HG03457 (cell line): ENCODE measurements around the gene GPC6.

Experiments
- ATAC-seq: cut with Tn5 transposase; IDR thresholded peaks from one replicate; pipeline ENCODE4 v1.9.1; 2021; ENCODE audit warnings: moderate number of reproducible peaks; ENCODE audit not compliant: unreplicated experiment

The GPC6 gene

DNA sequence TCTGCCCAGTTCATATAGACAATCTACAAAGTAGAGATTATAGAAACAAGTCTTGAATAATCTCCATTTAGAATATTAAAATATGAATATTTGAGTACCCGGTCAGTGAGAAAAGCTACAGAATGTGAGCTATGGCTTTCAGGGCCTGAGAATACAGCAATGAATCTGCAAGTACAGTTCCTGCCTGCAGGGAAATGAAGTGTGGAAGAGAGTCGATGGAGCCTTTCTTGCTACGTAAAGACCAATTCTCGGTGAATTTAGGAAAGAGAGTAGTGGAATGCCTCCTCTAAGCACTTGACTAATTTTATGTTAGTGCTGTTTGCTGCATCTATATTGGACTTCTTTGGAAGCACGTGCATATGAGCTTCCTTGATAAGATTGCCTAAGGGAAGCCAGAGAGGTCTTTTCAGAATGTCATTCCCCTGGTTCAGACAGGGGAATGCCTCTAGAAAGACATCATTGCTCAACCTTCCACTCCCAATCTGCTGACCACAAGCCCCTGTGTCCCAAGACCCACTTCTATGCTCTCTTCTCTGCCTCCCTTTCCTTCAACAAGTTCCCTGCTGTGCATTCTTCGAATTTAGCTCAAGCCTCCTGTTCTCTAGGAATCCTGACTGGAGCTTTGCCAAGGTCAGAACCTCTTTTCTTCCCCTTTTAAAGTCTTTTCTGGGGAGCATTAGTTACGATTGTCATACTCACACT lies 41.9 kb downstream of the GPC6 start:
- ATAC-seq = no peak

DNA sequence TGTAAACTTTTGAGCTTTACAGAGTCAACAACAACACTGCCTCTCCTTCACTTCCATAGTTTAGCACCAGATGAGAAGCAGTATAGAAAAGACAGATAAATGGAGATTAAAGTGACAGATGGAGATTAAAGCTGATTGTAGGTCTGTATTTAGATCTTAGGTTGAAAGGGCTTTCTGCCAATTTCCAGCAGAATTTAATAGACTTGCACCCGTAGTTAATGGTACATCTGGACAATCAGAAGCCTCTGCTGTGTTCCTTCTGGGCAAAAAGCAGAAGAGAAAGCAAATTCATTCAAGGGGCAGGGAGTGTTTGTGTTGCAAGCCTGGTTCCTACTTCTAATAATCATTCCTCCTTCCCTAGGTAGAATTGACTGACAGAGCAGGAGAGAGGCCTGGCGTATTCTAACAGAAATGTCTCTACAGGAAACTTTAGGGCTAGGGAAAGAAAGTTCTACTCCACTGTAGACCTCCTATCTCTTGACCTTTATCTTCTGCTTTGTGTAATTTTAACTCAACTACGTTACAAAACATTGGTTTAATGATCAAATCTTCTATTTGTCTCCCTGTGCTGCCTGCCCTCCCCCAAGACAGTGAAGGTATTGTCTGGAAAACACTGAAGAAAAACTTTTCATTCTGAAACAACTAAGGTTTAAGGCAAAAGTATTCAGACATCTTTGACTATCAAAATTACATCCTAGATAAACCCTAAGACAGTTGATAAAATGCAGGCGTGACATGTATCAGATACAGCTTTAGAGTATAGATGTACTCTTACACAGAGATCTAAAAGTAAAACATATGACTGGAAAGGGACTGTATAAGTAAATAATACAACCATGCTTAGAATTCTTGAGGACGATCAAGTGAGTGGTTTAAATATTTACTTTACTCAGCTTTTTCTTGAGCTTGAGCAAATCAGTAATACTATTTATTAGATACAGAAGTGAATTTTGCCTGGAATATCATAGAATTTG lies 44.4 kb downstream of the GPC6 start:
- no peak for ATAC-seq

DNA sequence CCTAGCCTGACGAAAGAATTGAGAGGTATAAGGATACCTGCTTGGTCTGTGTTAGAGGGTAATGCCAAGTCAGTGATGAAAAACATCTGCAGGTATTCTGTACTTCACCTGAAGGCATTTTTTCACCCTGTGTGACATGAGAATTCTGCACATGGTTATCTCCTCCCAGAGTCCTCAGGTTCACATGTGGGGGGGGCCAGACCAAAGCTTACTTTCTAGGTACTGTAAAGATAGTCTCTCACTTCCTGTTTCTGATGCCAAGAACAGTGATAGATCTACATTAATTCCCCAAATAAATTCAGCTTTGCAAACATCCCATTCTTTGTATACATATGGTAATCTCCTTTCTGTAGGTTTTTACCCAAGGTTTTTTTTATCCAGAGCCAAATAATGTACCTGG lies 53.4 kb downstream of the GPC6 start:
- no peak for ATAC-seq

DNA sequence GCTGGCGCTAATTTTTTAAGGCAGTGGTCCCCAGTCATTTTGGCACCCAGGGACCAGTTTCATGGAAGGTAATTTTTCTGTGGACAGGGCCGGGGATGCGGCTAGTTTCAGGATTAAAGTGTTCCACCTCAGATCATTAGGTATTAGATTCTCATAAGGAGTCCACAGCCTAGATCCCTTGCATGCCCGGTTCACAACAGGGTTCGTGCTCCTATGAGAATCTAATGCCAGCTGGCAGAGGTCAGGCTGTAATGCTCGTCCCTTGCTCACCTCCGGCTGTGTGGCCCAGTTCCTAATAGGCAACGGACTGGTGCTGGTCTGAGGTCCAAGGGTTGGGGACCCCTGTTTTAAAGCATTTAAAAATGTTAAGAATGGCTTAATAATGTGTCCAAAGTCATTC lies 54.1 kb downstream of the GPC6 start:
- no peak for ATAC-seq

DNA sequence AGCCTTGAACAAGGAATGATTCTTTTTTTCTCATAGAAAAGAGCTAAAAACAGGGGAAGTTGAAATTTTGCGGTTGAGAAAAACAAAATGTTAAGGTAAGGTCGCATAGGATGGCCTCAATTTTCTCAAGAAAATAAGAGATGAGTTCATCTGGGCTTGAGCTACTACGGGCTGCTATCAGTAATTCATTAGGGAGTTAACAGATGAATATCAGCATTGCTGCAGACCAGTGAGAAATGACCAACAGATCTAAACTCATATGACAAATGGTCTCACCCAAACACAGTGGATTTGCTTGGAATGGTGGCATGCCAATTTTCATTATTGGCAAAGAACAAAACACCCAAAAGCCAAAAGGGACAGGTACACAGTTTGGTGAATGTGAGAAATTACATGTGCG lies 56.6 kb downstream of the GPC6 start:
- no peak for ATAC-seq

DNA sequence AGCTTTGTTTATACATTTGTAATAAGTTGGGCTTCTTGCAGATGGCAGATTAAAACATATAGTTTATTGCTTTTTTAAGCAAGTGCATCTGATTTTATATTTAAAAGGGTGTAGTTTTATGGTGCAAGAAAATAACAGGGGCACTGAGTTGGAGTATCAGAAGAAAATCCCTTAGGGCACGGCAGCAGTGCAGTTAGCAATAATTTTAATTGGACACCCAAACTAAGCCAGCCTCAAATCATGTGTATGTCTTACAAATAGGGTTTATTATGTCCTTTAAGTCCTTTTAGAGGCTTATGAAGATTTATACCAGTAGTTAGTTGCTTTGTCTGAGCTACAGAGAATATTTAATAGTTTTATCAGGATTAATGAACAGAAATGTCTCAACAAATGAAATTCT lies 57.5 kb downstream of the GPC6 start:
- no peak for ATAC-seq

DNA sequence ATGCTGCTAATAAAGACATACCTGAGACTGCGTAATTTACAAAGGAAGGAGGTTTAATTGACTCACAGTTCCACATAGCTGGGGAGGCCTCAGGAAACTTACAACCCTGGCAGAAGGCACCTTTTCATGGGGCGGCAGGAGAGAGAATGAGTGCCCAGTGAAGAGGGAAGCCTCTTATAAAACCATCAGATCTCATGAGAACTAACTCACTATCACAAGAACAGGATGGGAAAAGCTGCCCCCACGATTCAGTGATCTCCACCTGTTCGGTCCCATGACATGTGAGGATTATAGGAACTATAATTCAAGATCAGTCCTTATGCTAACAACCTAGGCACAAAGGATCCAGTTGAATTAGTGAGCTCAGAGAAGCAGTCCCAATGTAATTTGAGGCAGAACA lies 59.4 kb downstream of the GPC6 start:
- no peak for ATAC-seq

DNA sequence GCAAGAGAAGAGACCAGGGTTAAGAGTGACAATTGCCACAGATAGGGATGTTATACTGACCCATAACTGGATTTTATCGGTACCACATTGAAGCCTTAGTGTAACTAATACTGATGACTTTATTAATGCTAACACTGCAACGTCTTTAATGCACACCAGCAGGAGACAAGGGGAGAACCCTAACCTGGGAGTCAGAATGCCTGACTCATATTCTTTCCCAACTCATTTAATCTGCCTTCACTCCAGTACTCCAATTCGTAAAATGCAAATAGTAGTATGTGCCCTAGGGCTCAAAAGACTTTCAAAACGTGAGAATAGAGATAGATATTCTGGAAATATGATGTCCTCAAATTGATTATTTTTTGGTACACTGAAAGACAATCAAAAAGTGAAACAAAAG lies 62.4 kb downstream of the GPC6 start:
- no peak for ATAC-seq

DNA sequence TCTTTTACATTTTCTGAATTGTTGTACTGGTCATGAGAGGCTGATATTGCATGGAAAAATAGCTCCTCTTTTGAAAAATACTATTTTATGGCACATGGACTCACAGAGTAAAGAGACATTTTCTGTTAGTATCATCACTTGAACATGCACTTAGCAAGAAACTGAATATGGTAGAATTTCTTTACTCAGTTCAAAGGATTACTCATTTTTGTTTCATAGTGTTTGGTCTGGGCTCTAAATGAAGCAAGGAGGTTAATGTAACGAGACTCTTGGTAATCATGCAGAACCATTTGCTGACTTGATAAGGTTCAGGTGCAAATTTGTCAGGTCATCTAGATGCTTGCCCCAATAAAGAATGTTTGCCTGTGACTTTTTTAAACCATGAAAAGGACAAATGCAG lies 63.2 kb downstream of the GPC6 start:
- ATAC-seq = no peak

DNA sequence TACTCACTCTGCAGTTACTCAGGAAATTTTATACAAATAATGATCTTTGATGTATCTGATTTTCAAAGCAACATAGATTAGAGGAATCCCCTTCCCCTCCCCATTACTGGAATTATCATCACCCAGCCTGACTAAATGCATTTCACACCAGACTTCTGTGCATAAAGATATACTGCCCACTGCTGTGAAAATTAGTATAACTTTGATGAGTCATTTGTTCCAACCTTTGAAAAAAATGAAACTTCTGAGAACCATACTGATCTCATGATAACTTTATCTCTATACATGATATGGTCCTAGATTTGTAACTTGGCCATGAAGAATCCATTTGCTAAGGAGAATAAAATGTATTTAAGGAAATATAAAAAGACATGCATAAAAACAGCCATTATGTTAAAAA lies 63.9 kb downstream of the GPC6 start:
- no peak for ATAC-seq

DNA sequence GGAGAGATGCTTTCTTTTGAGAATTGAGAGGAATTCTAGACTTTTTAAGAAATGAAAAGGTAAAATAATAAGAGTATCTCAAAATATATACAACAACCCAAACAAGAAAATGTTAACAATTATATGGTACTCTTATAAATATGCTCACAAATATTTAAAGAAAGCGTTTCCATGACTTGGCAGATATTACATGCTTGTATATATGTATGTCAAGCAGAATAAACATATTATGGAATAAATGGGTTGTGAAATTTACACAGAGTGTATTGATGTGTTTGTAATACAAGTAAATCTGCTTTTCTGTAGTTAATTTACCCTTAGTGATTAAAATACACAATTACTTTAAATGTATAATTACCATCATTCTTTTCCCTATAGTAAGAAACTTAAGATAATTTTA lies 65.8 kb downstream of the GPC6 start:
- no peak for ATAC-seq

DNA sequence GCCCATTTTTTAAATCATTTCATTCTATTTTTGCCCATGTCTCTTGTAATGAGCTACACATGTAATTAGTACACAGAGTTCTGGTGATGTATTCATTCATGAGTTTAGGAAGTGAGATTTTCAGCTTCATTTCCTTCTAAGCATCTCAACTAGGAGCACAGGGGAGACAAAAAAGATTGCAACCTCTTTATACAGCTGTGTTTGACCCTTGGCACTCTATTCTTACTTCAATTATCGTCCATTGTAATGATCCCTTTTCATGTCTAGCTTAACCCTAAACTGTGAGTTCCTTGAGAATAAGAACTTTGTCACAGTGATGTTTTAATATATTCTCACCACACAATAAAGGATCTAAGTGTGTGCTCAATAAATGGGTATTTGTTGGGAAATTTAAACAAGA lies 67.1 kb downstream of the GPC6 start:
- no peak for ATAC-seq

DNA sequence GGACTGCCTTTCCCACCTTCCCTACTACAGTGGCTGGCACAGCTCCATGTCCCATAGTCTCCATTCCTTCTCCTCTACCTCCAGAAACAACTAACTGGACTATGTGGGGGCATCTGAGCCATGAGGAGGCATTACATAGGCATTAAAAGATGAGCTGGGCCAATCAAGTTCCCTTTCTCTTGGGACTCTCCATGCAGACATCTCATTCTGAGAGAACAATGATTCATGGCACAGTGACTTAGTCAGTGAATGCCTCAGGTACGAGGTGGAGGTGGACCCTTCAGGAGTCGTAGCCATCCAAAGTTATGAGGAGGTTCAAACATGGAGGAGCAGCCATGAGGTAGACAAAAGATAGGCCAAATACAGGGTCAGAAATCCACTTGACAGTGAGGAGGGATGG lies 70.0 kb downstream of the GPC6 start:
- no peak for ATAC-seq

DNA sequence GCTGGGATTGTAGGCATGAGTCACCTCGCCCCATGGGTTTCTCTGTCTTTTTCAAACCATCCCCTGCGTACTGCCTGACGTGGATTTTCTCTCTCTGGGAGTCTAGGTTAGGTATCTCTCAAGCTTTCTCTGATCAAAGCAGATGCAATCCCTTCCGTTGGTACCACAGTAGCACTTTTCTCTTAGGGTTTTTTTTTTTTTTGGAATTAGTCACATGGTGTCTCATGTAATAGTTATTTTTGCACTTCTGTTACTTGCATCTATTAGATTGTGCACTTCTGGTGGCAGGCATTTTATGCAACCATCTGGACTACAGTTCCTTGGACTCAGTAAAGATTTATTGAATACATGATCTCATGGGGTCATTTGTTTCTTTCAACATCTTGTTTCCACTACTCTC lies 72.1 kb downstream of the GPC6 start:
- ATAC-seq = no peak

DNA sequence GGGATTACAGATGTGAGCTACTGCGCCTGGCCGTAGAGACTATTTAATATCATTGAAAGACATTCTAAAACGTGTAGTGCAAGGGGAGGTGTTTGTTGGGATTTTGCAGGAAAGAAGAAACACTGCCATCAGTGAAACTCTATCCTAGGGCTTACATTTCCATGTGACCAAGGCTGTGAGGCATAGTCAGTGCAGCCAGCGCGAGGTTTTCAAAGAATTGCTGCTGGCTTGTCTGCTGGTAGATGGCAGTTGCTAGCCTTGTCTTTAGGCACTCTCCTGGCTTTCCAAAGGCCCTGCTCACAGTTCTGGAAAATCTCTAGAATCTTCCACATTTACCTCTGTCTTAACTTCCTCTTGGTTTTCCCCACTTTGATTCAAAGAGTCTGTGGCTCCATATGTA lies 77.5 kb downstream of the GPC6 start:
- ATAC-seq = no peak

DNA sequence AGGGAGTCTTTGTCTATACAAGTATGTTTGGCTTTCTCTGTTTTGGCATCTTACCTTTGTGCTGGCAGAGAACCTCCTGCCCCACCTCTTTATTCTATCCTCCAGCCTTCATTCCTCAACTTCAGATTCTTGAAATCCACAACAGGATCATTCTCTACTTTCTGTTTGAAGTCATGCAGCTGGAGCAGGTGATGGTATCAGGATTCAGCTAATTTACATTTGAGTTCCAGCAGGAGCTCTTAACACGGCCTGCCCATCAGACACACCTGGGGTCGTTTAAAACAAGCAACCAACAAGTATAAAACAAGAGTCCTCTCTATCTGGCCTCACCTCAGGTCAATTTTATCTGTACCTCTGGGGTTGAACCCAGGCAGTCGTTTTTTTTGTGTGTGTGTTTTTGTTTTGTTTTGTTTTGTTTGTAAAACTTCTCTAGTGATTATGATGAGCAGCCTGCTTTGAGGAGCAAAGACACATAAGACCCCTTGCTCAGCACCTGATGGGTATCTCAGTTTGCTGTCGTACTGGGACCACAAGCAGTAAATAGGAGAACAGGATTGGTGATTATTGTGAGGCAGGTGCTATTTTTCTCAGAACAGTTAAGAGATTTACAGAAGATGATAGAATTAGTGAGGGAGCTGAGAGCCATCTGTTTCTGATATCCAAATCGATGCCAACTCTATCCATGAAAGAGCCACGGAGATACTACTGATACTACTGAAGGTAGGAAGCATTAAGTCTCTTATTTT lies 78.4 kb downstream of the GPC6 start:
- no peak for ATAC-seq

DNA sequence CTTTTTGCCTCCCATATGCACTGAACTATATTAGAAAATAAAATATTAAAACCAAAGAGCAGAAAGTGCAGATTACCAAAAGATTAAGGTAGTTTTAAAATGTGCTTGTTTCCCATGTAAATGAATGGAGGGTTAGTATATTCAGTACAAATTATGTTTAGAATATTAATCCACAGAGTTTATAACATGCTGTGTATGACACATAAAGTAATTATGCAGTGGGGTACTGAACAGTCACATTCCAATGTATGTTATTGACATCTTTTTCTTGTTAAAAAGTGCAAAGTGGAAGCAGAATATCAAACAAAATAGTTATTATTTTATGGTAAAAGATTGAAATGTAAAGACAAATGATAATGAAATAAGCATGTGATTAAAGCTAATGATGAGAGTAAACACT lies 79.3 kb downstream of the GPC6 start:
- no peak for ATAC-seq

DNA sequence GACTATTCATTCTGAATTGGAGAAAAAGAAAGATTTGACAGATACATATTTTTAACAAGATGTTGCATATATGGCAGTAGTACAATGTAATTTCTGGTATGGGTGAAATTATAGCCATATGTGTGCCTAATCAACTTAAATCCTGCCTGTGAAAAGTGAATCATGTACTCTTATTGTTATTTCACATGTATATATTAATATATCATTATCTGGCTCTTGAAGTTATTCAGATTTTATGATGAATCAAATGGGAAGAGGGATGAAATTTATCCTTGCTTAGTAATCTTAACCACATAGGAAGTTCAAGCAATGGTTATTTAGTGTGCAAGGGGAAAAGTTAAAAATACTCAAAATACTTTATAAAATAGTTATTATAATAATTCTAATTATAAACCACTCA lies 80.5 kb downstream of the GPC6 start:
- ATAC-seq = no peak

DNA sequence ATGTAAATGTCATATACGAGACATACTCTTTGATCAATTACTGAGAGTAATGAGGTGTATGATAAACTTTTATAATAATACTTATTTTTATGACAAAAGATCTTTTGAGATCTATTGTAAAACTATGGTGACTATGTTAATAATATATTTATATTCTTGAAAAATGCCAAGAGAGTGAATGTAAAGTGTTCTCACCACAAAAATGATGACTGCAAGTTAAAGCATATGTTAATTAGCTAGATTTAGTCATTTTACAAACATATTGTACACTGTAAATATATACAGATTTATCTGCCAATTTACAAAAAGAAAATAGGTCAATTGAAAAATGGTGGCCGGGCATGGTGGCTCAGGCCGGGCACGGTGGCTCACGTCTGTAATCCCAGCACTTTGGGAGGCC lies 81.0 kb downstream of the GPC6 start:
- ATAC-seq = no peak

DNA sequence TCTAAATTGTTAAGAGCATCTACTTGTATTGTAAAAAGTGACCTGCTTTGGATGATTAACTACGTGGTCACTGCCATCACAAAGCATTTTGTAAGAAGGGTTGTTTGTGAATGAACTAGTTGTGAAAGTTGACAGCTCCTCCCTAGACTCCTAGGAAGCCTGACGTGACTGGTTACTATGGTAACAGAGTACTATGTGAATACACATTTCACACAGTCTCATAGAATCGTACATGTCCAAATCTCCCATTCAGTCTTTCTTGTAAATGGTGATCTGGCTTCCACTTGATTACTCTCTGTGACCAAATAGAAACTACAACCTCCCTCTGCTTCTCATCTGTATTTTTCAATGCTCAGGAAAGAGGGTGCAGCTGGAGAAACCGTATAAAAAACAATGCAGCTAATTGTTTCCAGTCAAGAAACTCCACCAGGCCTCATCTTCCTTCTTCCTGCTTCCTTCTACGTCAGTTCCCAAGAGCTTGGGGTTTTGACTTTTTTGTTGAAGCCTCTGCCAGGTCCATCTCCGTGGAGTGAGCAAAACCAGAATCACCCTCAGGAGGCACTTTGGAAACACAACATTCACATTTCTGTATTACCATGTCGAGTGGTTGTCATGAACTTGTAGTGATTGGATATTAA lies 83.4 kb downstream of the GPC6 start:
- ATAC-seq = no peak

DNA sequence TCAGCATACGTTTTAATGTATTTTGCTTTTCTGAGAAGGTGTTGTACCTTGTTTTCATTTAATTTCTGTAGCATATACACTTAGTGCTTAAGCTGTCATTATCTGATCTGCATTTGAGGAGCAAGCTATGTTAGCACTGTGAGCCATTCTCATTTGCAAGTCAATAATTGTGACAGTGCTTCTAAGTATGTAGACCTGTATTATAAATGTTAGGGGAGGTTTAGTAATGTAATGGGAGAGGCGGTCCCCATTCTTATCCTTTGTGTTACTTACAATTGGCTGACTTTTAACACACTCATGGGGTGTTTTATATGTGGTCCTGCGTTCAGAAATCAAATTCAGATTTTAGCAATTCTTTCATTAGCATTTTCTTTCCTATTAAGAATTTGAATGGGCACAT lies 90.2 kb downstream of the GPC6 start:
- ATAC-seq = no peak
